Esophagus (tissue), 2 donors: ENCODE measurements around the gene TRIM9. TPM values are rescaled to one million over a fixed set of nuclear protein-coding genes. Genes with fewer than 3 reads are reported as not detected.

Source experiments
- H3K27ac ChIP-seq, 2 donors: one replicate each; pipeline ENCODE4 v1.5.1; 2013; ENCODE audit warnings: low read depth in 2 of 2, mild to moderate bottlenecking in 2 of 2, inconsistent platforms in 1 of 2, low read length in 1 of 2, moderate library complexity in 1 of 2
- H3K27me3 ChIP-seq, 2 donors: one replicate each; pipeline ENCODE4 v1.6.1; 2013; ENCODE audit warnings: low read length in 2 of 2, control low read depth in 1 of 2, mild to moderate bottlenecking in 1 of 2; ENCODE audit not compliant: insufficient read depth in 2 of 2, control insufficient read depth in 1 of 2
- H3K36me3 ChIP-seq, 2 donors: one replicate each; pipeline ENCODE4 v1.6.1; 2013; ENCODE audit warnings: low read length in 1 of 2; ENCODE audit not compliant: control insufficient read depth in 2 of 2, insufficient read depth in 2 of 2
- H3K4me1 ChIP-seq, 2 donors: one replicate each; pipeline ENCODE4 v1.6.1; 2013; ENCODE audit warnings: low read length in 1 of 2; ENCODE audit not compliant: control insufficient read depth in 2 of 2, insufficient read depth in 2 of 2
- H3K4me3 ChIP-seq, 2 donors: one replicate each; pipeline ENCODE4 v1.5.1; 2013; ENCODE audit warnings: low read length in 2 of 2, mild to moderate bottlenecking in 2 of 2, low read depth in 1 of 2, moderate library complexity in 1 of 2
- H3K9me3 ChIP-seq, 2 donors: one replicate each; pipeline ENCODE4 v1.6.1; 2013; ENCODE audit warnings: mild to moderate bottlenecking in 2 of 2, low read depth in 1 of 2, low read length in 1 of 2, moderate library complexity in 1 of 2; ENCODE audit not compliant: control insufficient read depth in 2 of 2, insufficient read depth in 1 of 2
- WGBS, 2 donors: extraction: QIAGEN DNeasy Blood & Tissue Kit; methylation state at CpG; one replicate each; pipeline ENCODE4 v1.1.7; 2013; 5-methylcytosine and 5-hydroxymethylcytosine counted together
- polyA plus RNA-seq, 2 donors: library from polyadenylated mRNA; stranded (reverse); fragments of 200-250 nt; gene quantifications; one replicate each; pipeline ENCODE4 v1.2.3, GENCODE V29; 2013
- donor health status: healthy with polysubstance abuse.
- donor health status: Bipolar disorder and iron deficiency.

Gene TRIM9
- polyA plus RNA-seq, 2 donors = 0.06 to 0.11 TPM

DNA sequence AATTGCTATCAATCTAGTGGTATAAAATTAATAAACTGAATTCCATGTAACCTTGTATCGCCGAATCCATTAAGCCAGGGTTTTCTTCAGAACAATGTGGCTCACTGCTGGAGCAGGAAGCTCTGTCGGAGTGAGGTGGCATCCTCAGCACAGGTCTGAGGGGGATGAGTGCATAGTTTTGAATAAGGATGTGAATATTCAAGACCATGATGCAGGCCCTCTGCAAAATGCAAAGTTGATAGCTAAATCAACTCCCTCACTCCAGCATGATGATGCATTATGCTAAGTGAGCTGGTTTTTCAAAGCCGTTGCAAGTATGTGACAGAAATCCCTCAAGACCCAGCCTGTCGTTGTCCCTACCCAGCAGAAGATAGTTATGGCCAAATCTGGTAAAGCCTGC, 53.0 kb downstream of the TRIM9 start:
- no peak overlapping the region for H3K4me3 ChIP-seq
- no peaks in the 10 kb centered on the region for H3K4me1 ChIP-seq
- 65 to 69% methylated on average over 5 of the region's 5 CpGs for WGBS, 2 donors
- H3K36me3 ChIP-seq = no peaks in the 10 kb centered on the region
- no peak overlapping the region for H3K27ac ChIP-seq
- H3K27me3 ChIP-seq = no peaks in the 10 kb centered on the region
- H3K9me3 ChIP-seq = no peaks in the 10 kb centered on the region

DNA sequence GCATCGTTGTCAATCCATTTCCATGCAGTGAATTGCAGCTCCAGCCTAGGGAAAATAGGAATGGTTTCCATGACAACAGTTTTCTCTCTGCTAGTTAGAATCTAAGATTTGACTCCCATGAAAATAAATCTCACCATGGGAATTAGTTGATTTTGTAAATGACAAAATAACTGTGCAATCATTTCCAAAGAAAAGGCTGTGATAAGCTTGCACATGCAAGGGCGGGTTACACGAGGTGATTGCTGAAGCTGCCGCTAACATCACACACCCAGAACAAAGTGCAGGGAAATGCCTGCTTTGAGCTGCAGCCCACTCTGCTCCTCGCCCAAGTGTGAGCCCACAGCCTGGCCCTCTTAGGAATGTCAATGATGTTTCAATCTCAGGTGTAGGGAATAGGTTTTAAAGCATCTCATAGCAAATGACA, 53.8 kb downstream of the TRIM9 start:
- no peaks in the 10 kb centered on the region for H3K27me3 ChIP-seq
- H3K4me1 ChIP-seq = no peaks in the 10 kb centered on the region
- 46 to 59% methylated on average over 5 of the region's 5 CpGs for WGBS, 2 donors
- H3K27ac ChIP-seq = no peak overlapping the region
- no peaks in the 10 kb centered on the region for H3K9me3 ChIP-seq
- H3K4me3 ChIP-seq = no peak overlapping the region
- no peaks in the 10 kb centered on the region for H3K36me3 ChIP-seq

GRCh38 chr14:51039252-51039651, 55.7 kb downstream of the TRIM9 start:
- WGBS, 2 donors = 78 to 81% methylated on average over 7 of the region's 7 CpGs

GRCh38 chr14:51035611-51036192, 59.2 kb downstream of the TRIM9 start:
- Histone ChIP-seq H3K36me3 (no peaks in the 10 kb centered on the region), H3K27ac (no peak overlapping the region), H3K9me3 (no peaks in the 10 kb centered on the region), H3K27me3 (no peaks in the 10 kb centered on the region), H3K4me1 (no peaks in the 10 kb centered on the region), H3K4me3 (no peak overlapping the region)
- WGBS, 2 donors = 50 to 56% methylated on average over 9 of the region's 9 CpGs

More at GRCh38 chr14:51039252-51039651, 55.7 kb downstream of the TRIM9 start:
- no peaks in the 10 kb centered on the region for H3K27me3 ChIP-seq
- no peaks in the 10 kb centered on the region for H3K4me1 ChIP-seq
- no peak overlapping the region for H3K4me3 ChIP-seq
- H3K36me3 ChIP-seq = no peaks in the 10 kb centered on the region
- H3K27ac ChIP-seq = no peak overlapping the region
- no peaks in the 10 kb centered on the region for H3K9me3 ChIP-seq

GRCh38 chr14:51028851-51029754, 65.8 kb downstream of the TRIM9 start:
- Histone ChIP-seq H3K36me3 (no peaks in the 10 kb centered on the region), H3K4me1 (no peaks in the 10 kb centered on the region), H3K9me3 (no peaks in the 10 kb centered on the region), H3K27me3 (no peaks in the 10 kb centered on the region), H3K4me3 (no peak overlapping the region), H3K27ac (no peak overlapping the region)
- WGBS, 2 donors = 70 to 79% methylated on average over 16 of the region's 16 CpGs

- WGBS, 2 donors = 61 to 62% methylated on average over 4 of the region's 4 CpGs
- H3K27me3 ChIP-seq = no peaks in the 10 kb centered on the region
- no peaks in the 10 kb centered on the region for H3K36me3 ChIP-seq
- no peak overlapping the region for H3K4me3 ChIP-seq
- H3K4me1 ChIP-seq = no peaks in the 10 kb centered on the region
- H3K27ac ChIP-seq = no peak overlapping the region
- H3K9me3 ChIP-seq = no peaks in the 10 kb centered on the region
These were observed 66.5 kb downstream of the TRIM9 start for GRCh38 chr14:51028361-51028760.

DNA sequence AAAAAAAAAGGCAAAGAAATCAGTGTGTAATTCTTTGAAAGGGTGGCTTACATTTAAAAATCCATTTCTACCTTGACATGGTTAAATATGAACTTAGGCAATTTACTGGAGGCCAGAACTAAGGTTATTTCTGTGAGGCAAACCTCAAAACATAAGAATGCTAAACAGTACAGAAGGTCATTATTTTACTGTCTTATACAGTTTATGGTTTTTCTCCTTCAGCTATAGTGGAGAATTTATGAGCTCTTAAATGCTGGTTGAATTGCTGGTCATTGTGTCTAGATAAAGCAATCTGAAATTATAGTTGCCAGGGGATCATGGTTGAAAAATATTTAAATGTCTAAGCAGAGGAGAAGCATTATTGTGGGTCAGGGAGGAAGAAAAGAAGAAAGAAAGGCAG, 70.5 kb downstream of the TRIM9 start:
- Histone ChIP-seq H3K9me3 (no peaks in the 10 kb centered on the region), H3K4me3 (no peak overlapping the region), H3K4me1 (no peaks in the 10 kb centered on the region), H3K27me3 (no peaks in the 10 kb centered on the region), H3K36me3 (no peaks in the 10 kb centered on the region), H3K27ac (no peak overlapping the region)

DNA sequence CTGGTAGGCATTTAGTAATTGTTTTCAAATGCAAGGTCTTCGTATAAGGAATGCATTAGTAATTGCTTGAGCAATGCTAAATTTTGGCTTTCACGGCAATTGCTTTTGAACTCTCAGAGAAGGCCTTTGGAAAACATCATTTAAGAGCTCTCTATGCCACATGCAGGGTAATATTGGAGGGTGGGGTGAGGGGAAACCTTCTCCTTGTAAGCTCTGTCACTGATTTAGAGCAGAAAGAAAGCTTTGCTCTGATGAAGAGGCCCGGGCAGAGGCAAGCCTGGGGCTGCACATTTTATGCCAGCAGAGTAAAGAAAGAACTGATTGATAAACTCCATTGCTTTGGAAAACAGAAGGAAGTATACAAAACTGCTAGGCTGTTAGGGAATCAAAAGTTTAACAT, 70.9 kb downstream of the TRIM9 start:
- WGBS, 2 donors = 69% methylated on average over 3 of the region's 3 CpGs
- Histone ChIP-seq H3K4me3 (no peak overlapping the region), H3K27me3 (no peaks in the 10 kb centered on the region), H3K4me1 (no peaks in the 10 kb centered on the region), H3K9me3 (no peaks in the 10 kb centered on the region), H3K27ac (no peak overlapping the region), H3K36me3 (no peaks in the 10 kb centered on the region)

GRCh38 chr14:51022769-51023168, 72.1 kb downstream of the TRIM9 start:
- H3K4me1 ChIP-seq = no peaks in the 10 kb centered on the region
- no peaks in the 10 kb centered on the region for H3K36me3 ChIP-seq
- no peaks in the 10 kb centered on the region for H3K9me3 ChIP-seq
- no peak overlapping the region for H3K27ac ChIP-seq
- no peaks in the 10 kb centered on the region for H3K27me3 ChIP-seq
- no peak overlapping the region for H3K4me3 ChIP-seq
- WGBS, 2 donors = 88 to 89% methylated on average over 4 of the region's 4 CpGs
